Measurements from ENCODE around the gene SINHCAF. TPM values are rescaled to one million over a fixed set of nuclear protein-coding genes. Genes with fewer than 3 reads are reported as not detected.
A peak's percentile ranks its signal among the peaks of the same experiment; 100 is the strongest.
"Not testable (repeated sequence)": the region's sequence is repeated elsewhere in the genome, so short reads cannot be mapped to it uniquely, and the experiment has no call there.

Gene SINHCAF
- total RNA-seq, 1 donor from 2014 or later, result 154 TPM

DNA sequence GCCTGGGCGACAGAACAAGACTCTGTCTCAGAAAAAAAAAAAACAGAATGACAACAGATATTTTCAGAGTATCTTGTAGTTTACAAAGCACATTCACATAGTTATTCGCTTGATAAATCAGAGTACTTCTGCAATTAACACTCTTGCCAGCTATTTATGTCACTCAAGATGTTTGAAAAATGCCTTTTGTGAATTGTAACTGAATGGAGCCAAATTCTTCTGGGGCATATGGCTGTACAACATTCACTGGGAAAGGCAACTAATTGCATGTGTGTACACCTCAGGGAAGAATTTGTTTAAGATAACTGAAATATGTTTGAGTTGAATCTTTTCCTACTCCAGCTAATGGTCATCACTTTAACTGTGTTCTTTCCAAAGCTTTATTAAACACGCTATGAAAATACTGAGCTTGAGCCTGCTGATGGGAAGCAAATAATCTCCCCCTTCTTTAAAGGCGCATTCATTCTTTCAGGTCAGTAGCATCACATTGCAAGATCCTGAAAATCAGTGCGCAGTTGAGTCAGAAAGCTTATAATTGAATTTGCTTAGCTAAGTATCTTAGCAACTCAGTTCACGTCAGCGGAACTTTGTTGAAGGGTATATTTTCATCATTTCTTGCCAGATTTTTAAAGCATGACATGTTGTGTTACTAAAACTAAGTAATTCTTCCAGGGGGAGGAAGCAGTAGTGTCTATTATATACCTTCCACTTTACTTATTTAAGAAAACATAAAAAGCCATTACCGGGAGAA, 66.6 kb downstream of the SINHCAF start:
- Mint-ChIP-seq H3K27me3 (no peaks in the 10 kb centered on the region), H3K27ac (no peak overlapping the region), H3K9me3 (no peaks in the 10 kb centered on the region), H3K4me3 (no peak overlapping the region), H3K36me3 (no peaks in the 10 kb centered on the region), H3K4me1 (ENCODE audit: unreplicated experiment) (no peaks in the 10 kb centered on the region)
- no peak for DNase-seq (ENCODE audit: extremely low spot score, unreplicated experiment)
- TF ChIP-seq, protein P1, sequence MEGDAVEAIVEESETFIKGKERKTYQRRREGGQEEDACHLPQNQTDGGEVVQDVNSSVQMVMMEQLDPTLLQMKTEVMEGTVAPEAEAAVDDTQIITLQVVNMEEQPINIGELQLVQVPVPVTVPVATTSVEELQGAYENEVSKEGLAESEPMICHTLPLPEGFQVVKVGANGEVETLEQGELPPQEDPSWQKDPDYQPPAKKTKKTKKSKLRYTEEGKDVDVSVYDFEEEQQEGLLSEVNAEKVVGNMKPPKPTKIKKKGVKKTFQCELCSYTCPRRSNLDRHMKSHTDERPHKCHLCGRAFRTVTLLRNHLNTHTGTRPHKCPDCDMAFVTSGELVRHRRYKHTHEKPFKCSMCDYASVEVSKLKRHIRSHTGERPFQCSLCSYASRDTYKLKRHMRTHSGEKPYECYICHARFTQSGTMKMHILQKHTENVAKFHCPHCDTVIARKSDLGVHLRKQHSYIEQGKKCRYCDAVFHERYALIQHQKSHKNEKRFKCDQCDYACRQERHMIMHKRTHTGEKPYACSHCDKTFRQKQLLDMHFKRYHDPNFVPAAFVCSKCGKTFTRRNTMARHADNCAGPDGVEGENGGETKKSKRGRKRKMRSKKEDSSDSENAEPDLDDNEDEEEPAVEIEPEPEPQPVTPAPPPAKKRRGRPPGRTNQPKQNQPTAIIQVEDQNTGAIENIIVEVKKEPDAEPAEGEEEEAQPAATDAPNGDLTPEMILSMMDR (conservative IDR thresholded peaks at IDR 0.05), result no peak

GRCh38 chr12:31257784-31258183, 68.2 kb downstream of the SINHCAF start:
- TF ChIP-seq, protein P1 (conservative IDR thresholded peaks at IDR 0.05), result no peak
- Mint-ChIP-seq H3K36me3 (no peaks in the 10 kb centered on the region), H3K4me1 (ENCODE audit: unreplicated experiment) (no peaks in the 10 kb centered on the region), H3K27ac (no peak overlapping the region), H3K9me3 (no peaks in the 10 kb centered on the region), H3K27me3 (peaks cover 4% of the 10 kb centered on the region), H3K4me3 (no peak overlapping the region)
- no peak for DNase-seq (ENCODE audit: extremely low spot score, unreplicated experiment)

DNA sequence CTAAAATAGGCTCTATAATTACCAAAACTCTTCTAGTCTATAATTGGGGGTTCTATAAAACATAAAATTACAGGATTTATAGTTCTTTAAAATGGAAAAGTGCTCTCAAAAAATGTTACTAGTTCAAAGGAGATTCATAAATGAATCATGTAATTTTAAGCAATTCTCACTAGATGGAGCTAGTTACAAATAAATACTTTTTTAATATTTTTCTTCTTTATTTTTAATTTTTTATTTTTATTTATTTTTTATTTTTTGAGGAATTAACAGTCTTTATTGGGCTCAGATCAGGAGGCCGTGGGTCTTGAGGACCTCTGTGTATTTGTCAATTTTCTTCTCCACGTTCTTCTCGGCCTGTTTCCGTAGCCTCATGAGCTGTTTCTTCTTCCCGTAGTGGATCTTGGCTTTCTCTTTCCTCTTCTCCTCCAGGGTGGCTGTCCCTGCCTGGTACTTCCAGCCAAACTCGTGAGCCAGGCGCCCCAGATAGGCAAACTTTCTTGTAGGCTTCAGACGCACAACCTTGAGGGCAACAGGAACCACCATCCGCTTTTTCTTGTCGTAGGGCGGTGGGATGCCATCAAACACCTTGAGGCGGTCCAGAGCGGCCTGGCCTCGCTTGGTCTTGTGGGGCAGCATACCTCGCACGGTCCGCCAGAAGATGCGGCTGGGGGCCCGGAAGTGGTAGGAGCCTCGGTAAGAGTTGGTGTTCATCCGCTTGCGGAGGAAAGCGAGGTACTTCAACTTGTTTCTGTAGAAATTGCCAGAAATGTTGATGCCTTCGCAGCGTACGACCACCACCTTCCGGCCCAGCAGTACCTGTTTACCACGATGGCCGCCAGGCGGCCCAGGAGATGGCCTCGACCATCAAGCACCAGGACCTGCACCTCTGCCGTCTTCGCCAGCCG, 74.0 kb downstream of the SINHCAF start:
- H3K27ac Mint-ChIP-seq; H3K9me3 Mint-ChIP-seq; DNase-seq (ENCODE audit: extremely low spot score, unreplicated experiment); H3K4me3 Mint-ChIP-seq; H3K36me3 Mint-ChIP-seq; H3K4me1 Mint-ChIP-seq (ENCODE audit: unreplicated experiment): not testable (repeated sequence)
- TF ChIP-seq, protein P1 (conservative IDR thresholded peaks at IDR 0.05), result peak; percentile 73
- H3K27me3 Mint-ChIP-seq, result peaks cover 12% of the 10 kb centered on the region

DNA sequence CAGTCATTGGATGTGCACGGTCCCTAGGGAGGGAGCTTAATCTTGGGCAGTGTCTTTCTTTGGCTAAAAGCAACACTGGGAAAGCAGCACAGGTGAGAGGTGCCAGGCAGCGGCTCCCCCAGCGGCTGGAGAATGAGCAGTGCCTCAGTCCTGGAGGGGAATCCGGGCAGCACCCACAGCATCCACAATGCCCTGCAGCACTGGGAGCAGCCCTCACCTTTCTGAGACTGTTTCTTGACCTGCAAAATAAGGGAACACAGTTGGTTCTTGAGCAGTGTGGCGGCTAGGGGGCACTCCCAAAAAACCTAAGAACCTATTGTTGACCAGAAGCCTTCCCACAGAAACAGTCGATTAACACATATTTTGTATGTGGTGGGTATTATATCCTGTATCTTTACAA, 75.8 kb downstream of the SINHCAF start:
- TF ChIP-seq, protein P1 (conservative IDR thresholded peaks at IDR 0.05), result no peak
- Mint-ChIP-seq H3K4me1 (ENCODE audit: unreplicated experiment) (no peaks in the 10 kb centered on the region), H3K36me3 (no peaks in the 10 kb centered on the region), H3K9me3 (no peaks in the 10 kb centered on the region), H3K4me3 (no peak overlapping the region), H3K27me3 (peaks cover 12% of the 10 kb centered on the region), H3K27ac (no peak overlapping the region)
- no peak for DNase-seq (ENCODE audit: extremely low spot score, unreplicated experiment)

DNA sequence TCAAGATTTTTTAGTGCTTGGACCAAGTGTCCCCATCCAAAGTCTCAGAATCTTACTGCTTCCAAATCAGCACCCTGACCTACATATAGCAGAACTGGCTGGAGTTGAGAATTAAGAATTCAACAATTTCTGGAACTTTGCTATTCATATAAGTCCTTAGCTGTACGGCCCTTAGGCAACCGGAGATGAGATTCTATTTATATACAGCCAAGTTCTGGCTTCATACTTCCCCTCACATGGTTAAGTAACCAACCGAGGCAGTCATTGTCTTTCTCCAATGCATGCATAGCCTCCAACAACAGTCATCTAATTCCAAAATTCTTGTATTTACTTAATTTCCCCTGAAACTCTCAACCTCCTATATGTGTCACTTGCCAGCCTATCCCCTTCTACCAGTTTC, 76.6 kb downstream of the SINHCAF start:
- peaks cover 12% of the 10 kb centered on the region for H3K27me3 Mint-ChIP-seq
- no peaks in the 10 kb centered on the region for H3K4me1 Mint-ChIP-seq (ENCODE audit: unreplicated experiment)
- H3K4me3 Mint-ChIP-seq, result no peak overlapping the region
- H3K36me3 Mint-ChIP-seq, result no peaks in the 10 kb centered on the region
- no peak for DNase-seq (ENCODE audit: extremely low spot score, unreplicated experiment)
- H3K27ac Mint-ChIP-seq, result no peak overlapping the region
- no peaks in the 10 kb centered on the region for H3K9me3 Mint-ChIP-seq
- TF ChIP-seq, protein P1 (conservative IDR thresholded peaks at IDR 0.05), result no peak

Measured in type B pancreatic cell (in vitro differentiated cells).